NCI-H226 (cell line): ENCODE results near the gene AREL1.
A peak's percentile ranks its signal among the peaks of the same experiment; 100 is the strongest.

ENCODE experiments used
- DNase-seq: peaks from one replicate; pipeline ENCODE4 v3.0.0-alpha.2; 2015

The AREL1 gene

DNA sequence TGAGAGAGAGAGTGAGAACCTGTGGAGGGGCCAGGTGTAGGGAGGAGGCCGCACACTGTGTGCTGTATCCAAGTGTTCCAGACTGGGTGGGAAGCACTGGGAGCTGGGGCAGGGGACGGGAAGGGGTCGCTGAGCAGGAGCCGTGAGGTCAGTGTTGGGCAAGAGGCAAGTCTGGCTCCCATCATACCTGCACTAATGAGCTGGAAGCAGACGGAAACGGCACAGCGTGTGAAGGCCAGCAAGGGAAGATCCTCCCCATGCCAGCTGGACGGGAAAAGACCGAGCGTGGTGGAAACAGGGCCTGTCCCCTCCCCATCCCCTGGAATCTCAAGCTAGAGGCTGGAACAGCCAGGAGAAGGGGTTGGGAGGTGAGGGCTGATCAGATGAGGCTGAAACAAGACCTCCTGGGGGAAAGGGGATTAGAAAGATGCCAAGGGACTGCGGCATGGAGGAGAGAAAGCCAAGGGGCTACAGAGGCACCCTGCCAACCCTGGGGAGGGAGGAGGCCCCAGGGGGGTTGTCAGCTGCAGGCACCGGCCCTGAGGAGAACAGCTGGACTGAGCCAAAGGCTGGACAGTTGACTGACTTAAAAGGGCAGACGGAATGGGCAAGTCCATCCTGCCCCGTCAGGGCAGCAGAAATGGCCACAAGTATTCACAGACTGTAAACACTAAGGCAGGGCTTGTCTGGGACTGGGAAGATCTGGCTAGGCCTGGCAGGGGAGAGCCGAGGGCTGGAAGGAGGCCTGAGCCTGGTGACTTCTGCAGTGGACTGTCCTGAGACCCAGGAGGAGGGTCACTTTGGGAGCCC, 81.8 kb downstream of the AREL1 start:
- no peak for DNase-seq

DNA sequence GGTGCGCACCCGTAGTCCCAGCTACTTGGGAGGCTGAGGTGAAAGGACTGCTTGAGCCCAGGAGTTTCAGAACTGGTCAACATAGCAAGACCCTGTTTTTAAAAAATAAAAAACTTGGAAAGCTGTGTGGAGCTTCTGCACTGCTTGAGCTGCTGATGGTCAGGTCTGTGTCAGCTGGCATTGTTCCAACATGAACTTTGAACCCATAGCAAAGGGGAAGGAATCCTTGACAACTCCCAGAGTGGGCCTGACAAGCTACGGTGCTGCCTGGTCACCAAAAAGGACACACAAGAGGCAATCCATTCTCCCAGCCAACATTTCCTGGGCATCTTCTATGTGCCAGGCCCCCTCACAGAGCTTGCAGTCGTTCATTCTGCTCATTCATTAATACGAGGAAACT, 84.5 kb downstream of the AREL1 start:
- DNase-seq, result no peak

DNA sequence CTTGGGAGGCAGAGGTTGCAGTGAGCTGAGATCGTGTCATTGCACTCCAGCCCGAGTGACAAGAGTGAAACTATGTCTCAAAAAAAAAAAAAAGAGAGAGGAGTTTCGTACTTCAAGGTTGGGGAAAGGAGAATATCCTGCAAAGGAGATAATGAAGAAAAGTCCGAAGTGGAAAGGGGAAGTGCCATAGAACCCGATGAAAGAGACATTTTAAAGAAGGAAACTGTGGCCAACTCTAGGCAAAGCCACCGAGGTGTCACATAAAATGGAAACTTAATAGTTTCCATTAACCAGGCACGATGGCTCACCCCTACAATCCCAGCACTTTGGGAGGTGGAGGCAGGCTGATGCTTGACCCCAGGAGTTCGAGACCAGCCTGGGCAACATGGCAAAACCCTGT, 85.8 kb downstream of the AREL1 start:
- no peak for DNase-seq

DNA sequence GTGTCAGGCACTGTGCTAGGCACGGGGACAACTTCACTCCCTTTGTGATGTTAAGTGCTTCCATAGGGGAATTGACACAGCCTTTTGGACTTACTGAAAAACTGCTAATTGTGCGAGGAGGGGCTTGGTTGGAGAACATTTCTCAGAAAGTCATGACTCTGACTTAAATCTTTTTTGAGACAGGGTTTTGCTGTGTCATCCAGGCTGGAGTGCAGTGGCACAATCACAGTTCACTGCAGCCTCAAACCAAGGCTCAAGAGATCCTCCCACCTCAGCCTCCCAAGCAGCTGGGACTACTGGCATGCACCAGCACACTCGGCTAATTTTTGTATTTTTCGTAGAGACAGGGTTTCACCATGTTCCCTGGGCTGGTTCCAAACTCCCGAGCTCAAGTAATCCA, 90.6 kb downstream of the AREL1 start:
- no peak for DNase-seq

DNA sequence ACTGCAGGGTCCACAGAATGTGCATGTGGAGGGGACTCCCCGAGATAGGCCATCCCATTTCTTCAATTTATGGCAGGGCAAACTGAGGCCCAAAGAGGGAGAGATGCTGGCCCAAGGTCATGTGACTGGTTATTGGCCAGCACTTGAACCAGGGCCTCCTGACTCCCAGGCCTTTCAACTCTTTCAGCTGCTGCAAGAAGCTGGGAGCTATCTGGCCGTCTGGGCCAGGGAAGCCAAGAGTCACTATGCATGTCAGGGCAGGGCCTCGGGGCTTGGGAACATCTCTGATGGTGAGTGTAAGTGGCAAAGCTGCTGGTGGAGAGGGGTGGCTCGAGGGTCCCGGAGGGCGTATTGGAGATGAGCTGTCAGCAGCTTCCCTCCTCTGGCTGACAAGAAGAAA, 91.3 kb downstream of the AREL1 start:
- no peak for DNase-seq

DNA sequence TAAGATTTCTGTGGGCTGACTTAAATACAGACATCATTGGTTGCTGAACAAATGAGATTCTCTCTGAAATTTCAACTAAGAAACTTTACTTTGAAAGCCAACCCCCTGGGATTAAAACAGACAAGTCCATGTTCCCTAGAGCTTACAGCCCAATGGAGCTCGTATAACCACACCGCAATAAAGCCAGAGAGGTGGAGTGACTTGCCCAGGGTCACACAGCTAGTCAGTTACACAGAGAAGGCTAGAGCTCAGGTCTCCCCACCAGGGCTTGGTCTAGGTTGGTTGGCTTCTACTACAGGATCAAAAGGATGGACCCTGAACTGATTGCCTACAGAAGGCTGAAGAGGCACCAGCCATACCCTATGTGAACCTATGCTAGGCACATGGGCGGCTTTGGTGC, 92.0 kb downstream of the AREL1 start:
- no peak for DNase-seq

DNA sequence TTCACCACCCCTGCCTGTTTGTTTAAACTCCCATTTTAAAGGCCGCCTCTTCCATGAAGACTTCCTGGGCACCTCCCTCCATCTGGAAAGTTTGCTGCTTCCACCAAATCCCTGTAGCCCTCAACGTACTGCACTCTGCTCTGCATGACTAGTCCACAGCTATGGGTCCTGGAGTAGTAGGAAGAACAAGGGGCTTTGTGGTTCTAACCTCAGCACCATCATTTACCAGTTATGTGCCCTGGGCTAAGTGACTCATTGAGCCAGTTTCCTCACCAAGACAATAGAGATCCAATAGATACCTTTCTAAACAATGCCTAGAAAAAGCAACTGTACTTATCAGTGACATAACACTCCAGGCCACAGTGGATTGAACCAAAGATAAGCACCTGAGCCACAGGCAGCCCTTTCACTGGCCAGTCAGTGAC, 92.4 kb downstream of the AREL1 start:
- peak; percentile 93 for DNase-seq

DNA sequence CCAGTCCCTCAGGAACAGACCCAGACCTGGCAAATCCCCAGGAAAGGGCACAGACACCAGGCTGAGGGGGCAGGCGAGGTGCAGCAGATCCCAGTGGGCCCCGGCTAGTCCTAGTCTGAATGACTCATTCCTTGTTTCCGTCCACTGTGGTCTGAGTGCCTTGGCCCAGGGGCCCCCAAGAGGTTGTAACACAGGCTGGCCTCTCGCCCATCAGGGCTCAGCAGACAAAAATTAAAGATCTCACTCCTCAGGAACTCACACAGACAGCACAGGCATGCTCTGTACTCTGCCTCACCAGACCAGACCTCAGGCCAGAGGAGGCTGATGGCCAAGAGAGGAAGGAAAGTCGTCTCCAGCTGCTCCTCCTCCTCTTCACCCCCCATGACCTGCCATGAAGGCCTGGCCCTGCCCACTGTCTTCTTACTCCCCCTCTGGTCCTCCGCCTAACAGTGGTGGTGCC, 93.2 kb downstream of the AREL1 start:
- DNase-seq, result peak; percentile 99

DNA sequence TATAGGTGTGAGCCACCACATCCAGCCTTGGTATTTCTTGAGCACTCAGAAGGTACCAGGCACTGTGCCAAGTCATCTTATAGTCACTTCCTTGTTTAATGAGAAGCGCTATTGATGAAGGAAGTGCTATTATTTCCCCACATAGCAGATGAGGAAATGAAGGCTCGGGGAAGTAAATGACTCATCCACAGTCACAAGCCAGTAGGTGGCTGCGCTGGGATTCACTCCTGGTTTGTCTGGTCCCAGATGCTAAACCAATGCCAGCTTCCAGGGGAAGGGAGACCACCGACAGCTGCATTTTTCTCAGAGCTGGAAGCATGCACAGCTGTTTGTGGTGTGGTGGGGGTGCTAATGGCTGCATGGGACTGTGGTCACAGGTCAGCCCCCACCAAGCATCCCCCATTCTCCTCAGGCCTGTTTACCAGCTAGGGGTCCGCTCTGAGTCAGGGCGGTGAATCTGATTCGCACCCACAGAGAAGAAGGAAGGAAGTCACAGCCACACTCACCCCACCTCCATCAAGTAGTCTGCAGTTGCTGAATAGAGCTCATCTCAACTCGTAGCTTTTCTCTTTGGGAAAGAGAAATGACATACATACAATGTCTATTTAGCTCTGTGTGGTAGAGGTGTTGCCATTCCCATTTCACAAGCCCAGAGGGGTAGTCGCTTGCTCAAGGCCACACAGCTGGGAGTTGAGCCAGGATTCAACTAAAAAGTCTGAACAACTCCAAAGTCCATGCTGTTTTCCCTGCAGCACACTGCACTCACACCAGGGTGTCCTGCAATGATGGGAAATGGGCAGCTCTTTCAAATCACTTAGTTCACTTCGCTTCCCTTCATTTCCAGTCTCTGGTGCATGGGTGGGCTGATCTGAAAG, 94.6 kb downstream of the AREL1 start:
- no peak for DNase-seq

DNA sequence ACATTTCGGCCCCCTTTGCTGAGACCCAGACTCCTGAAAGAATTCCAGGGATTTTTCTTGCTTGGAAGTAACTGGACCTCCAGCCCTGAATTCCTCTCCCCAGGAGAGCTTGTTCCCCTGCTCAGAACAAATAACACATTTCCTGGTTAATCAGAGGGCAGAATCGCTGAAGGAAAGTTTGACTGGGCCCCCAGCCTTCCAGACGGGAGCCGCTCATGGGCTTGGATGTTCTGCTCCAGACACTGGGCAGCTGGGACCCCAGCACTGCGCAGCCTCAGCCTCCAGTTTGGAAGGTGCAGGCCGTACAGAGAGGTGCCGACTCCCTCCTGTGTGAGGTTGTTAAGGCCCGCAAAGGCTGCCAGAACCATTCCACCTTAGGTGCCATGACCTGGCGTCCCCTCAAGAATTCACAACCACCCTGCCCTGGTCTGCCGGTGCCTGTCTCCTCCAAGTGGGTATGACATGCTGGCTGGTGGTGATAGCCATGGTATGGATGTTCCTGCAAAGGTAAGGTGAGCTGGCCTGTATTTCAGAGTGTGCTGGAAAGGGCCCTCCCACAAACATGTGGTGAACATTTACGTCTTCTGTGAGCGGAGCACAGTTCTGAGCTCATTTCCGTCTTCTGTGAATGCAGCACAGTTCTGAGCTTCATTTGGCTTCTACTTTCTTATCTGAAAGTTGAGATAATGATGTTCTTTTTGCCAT, 95.7 kb downstream of the AREL1 start:
- DNase-seq, result peak; percentile 29

DNA sequence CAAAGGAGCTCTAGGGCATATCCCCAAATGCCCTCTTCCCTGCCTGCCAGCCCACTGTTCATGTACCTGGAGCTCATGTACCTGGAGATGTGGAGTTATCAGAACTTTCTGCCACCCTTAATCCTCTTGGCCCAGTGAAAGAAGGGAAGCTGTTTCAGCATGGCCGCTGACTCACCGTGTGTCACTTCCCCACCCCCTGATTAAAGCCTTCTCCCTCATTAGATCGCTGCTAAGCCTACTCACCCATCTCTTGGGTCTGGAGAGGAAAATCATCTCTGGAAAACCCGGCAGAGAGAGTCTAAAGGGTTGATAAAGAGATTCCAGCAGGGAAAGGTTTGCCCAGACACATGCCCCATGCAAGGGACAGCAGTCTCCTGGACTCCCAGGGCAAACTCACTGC, 96.4 kb downstream of the AREL1 start:
- DNase-seq, result peak; percentile 91

DNA sequence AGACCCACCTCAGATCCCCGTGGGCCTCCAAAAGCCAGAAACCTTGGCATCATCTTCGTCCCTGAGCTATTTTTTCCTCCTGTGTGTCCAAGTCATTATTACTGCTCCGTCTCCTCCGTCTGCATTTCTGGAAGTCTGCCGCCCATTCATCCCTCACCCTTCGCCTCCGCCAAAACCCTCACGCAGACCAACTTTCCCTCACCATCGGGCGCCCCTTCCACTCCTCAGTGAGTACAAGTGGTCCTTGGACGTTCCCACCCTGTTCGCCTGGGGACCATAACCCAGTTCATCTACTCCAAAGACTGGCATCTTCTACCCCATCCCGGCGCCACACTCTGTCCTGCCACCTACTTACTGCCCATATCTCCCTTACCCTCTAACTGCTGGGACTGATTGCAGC, 97.1 kb downstream of the AREL1 start:
- DNase-seq, result no peak

DNA sequence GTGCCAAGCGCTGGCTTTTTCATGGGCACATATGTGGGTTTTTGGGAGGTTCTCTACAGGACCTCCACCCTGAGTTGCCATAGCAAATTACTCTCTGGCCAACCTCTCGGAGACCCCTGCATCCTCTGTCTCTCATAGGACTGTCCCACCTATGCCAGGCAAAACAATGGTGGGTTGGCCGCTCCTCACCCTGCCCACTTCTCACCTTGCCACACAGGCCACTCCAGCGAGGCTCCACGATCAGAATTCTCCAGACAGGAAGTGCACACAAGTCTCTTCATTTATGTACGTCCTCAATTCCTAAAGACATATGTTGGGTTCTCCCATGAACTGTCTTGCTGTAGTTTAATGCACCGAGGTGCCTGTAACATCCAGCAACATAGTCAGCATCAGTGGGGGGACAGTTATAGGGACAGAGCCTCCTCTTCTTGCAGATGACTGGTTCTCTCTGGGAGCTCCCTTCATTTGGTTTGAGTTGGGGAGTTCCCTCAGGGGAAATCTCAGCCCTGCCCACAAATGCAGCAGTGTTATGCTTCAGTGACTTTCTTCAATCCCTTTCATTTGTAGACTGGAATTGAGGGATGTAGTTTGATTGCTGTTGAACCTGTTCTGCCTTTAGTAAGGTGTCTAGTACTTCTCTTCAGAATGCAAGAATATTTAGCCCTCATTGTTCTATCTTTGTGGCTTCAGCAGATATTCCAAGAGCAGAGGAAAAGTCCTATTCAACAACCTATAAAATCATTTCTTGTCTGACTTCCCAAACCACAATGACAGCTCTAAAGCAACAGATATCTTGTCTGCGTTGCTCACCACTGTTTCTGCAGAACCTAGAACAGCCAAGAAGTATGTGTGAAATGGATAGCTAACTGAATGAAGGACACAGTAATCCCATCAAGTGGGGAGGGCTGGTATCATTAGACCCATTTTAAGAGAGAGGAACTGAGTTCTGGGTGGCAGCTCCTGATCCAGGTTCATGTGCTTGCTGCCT, 98.1 kb downstream of the AREL1 start:
- no peak for DNase-seq

DNA sequence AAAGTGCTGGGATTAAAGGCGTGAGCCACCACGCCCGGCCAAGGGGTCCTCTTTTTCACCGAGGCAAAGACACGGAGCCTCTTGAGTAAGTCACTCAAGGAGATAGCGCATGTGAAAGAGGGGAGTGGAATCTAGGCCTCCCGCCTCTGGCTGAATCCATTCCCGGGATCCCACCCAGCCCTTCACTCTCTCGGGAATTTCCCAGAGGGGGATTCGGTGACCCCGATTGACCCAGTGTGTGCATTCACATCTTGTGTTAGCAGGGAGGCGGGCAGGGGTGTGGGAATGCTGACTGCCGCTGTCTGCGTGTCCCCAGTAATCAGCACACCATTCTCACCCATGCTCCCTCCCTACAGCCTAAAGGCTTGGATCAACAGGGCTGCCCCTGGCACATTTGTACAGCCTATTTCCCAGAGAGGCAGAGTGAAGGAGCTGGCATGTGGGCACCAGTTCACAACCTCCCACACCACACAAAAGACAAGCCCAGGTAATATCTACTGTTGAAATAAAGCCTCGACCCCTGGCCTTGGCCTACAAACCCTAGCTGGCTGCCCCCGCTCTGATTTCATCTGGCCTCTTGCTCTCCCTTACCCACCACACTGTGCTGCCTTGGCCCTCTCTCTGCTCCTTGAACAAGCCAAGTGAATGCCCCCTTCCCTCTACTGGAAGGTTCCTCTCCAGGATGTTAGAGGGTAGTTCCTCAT, 99.5 kb downstream of the AREL1 start:
- no peak for DNase-seq

DNA sequence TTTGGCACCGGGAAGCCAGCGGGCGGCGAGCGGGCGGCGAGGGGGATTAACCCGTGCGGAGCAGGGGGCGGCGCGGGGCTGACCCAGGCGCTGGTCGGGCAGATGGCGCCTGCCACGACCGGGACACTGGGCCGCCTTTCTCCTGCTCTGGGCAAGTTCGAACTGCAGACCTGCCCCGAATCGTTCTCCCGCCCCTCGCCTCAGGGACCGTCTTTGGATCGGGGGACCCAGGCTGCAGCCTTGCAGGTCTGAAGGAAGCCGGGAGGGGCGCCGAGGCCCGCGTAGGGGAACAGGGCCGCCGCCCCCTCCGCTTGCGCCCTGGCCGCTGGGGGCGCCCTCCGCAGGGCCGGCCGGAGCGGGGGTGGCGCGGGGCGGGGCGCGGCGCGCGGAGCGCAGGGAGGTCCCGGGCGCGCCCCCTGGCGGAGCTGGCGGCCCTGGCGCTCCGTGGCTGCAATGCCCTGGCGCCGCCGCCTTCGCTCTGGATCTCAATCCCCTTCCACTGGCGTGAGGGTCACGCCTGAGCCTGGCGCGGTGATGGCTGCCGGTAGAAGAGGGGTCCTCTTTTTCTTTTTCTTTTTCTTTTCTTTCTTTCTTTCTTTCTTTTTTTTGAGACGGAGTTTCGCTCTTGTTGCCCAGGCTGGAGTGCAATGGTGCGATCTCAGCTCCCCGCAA, 100.4 kb downstream of the AREL1 start:
- peak; percentile 47 for DNase-seq

DNA sequence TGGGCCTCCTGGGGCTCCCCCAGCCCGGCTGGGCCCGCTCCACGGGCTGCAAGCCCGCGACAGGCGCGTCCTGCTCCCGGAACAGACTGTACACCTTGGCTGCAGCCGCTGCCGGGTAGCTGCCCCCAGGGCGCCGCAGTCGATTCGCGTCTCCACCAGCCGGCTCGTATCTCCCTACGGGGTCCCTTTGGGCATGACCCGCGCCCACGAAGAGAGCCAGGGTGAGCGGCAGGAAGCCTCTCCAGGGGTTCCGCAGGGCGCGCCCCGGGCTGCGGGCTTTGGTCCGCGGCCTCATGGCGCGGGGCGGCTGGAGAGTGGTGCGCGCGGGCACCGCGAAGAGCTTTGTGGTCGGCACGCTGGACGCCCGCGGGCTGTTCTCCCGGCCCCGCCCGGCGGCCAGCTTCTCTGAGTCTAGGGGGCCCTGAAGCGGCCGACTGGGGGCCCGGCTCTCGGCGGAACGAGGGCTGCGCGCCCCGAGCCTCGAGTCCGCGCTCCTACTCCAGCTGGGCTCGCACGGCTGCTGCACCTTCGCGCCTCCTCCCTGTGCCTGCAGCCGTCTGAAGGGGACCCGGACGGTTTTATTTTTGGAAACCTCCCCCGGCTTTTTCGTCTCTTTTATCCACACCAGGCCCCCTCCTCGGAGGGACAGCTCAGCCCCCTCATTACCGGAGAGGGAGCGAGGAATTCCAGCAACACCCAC, 101.1 kb downstream of the AREL1 start, which contains the start of gene LTBP2:
Gene LTBP2, minus strand, starts transcription at position 588 of the 700 bp plus-strand sequence. Its CDS starts 293 bp downstream, at position 295.
- no peak for DNase-seq
